GM21825 (cell line): ENCODE measurements around the gene TBC1D14.
"Not testable (repeated sequence)": the region's sequence is repeated elsewhere in the genome, so short reads cannot be mapped to it uniquely, and the experiment has no call there.

ENCODE experiments used
- ATAC-seq: cut with Tn5 transposase; IDR thresholded peaks from one replicate; pipeline ENCODE4 v1.9.1; 2021; ENCODE audit warnings: mild to moderate bottlenecking, moderate library complexity; ENCODE audit not compliant: unreplicated experiment

The TBC1D14 gene

GRCh38 chr4:6889736-6890324 is 19.8 kb upstream of the TBC1D14 start:
- no peak for ATAC-seq

GRCh38 chr4:6890358-6890757 is 19.3 kb upstream of the TBC1D14 start:
- no peak for ATAC-seq

GRCh38 chr4:6890971-6891370 is 18.7 kb upstream of the TBC1D14 start:
- not testable (repeated sequence) for ATAC-seq

- ATAC-seq, result no peak
Observed at GRCh38 chr4:6891436-6892170, 18.0 kb upstream of the TBC1D14 start.

- ATAC-seq, result no peak
Observed at GRCh38 chr4:6892190-6892908, 17.3 kb upstream of the TBC1D14 start.

GRCh38 chr4:6892909-6893202 is 16.8 kb upstream of the TBC1D14 start:
- ATAC-seq, result no peak

GRCh38 chr4:6893449-6894085 is 16.1 kb upstream of the TBC1D14 start:
- ATAC-seq, result no peak

- ATAC-seq, result no peak
Observed at GRCh38 chr4:6894086-6894478, 15.5 kb upstream of the TBC1D14 start.

- ATAC-seq, result no peak
Observed at GRCh38 chr4:6894528-6895498, 14.8 kb upstream of the TBC1D14 start.

- ATAC-seq, result no peak
Observed at GRCh38 chr4:6896035-6896434, 13.6 kb upstream of the TBC1D14 start.

- no peak for ATAC-seq
Observed at GRCh38 chr4:6898763-6899162, 10.9 kb upstream of the TBC1D14 start.

GRCh38 chr4:6900181-6900812 is 9.3 kb upstream of the TBC1D14 start:
- ATAC-seq, result no peak

GRCh38 chr4:6900956-6901355 is 8.7 kb upstream of the TBC1D14 start:
- no peak for ATAC-seq

- ATAC-seq, result no peak
Observed at GRCh38 chr4:6901669-6902317, 7.8 kb upstream of the TBC1D14 start.

- ATAC-seq, result no peak
Observed at GRCh38 chr4:6902318-6903042, 7.1 kb upstream of the TBC1D14 start.

GRCh38 chr4:6905516-6906445 is 3.8 kb upstream of the TBC1D14 start:
- no peak for ATAC-seq

GRCh38 chr4:6906486-6906885 is 3.1 kb upstream of the TBC1D14 start:
- ATAC-seq, result not testable (repeated sequence)

- ATAC-seq, result no peak
Observed at GRCh38 chr4:6907658-6908191, 1.9 kb upstream of the TBC1D14 start.
